ENCODE measurements around the gene ZNF543. TPM values are rescaled to one million over a fixed set of nuclear protein-coding genes. Genes with fewer than 3 reads are reported as not detected.
A peak's percentile ranks its signal among the peaks of the same experiment; 100 is the strongest.

Gene ZNF543
- total RNA-seq, 1 donor from 2014 or later: 5.3 TPM

GRCh38 chr19:57305056-57305455 lies 15.2 kb upstream of the ZNF543 start:
- no peak overlapping the region for H3K4me3 ChIP-seq

GRCh38 chr19:57308514-57308913 lies 11.8 kb upstream of the ZNF543 start:
- H3K27me3 ChIP-seq (ENCODE audit: low read depth): no peaks in the 10 kb centered on the region
- H3K4me1 ChIP-seq: no peaks in the 10 kb centered on the region
- TF ChIP-seq CTCF (IDR thresholded peaks at IDR 0.05): no peak
- peaks cover 14% of the 10 kb centered on the region for H3K9me3 ChIP-seq
- intact Hi-C loops (cut with DNase I): no loop called here
- peaks cover 10% of the 10 kb centered on the region for H3K36me3 ChIP-seq
- DNase-seq (no peak), ATAC-seq (no peak)
- no peak overlapping the region for H3K4me3 ChIP-seq
- H3K27ac ChIP-seq: no peak overlapping the region

More at GRCh38 chr19:57305056-57305455, 15.2 kb upstream of the ZNF543 start:
- no peak for DNase-seq
- intact Hi-C loops (cut with DNase I): no loop called here
- no peak for ATAC-seq
- no peak for TF ChIP-seq CTCF (IDR thresholded peaks at IDR 0.05)
- Histone ChIP-seq H3K27ac (no peak overlapping the region), H3K27me3 (ENCODE audit: low read depth) (no peaks in the 10 kb centered on the region), H3K4me1 (peaks cover 4% of the 10 kb centered on the region), H3K9me3 (peaks cover 14% of the 10 kb centered on the region), H3K36me3 (peaks cover 21% of the 10 kb centered on the region)

- ATAC-seq: no peak
- H3K4me1 ChIP-seq: no peaks in the 10 kb centered on the region
- intact Hi-C loops (cut with DNase I): no loop called here
- TF ChIP-seq CTCF (IDR thresholded peaks at IDR 0.05): no peak
- peaks cover 14% of the 10 kb centered on the region for H3K9me3 ChIP-seq
- no peak overlapping the region for H3K27ac ChIP-seq
- H3K27me3 ChIP-seq (ENCODE audit: low read depth): no peaks in the 10 kb centered on the region
- no peak overlapping the region for H3K4me3 ChIP-seq
- DNase-seq: no peak
- H3K36me3 ChIP-seq: no peaks in the 10 kb centered on the region
Measured at GRCh38 chr19:57310792-57311191, 9.5 kb upstream of the ZNF543 start.

GRCh38 chr19:57314146-57314545 lies 6.1 kb upstream of the ZNF543 start:
- no peak for TF ChIP-seq CTCF (IDR thresholded peaks at IDR 0.05)
- H3K4me3 ChIP-seq: no peak overlapping the region
- no peaks in the 10 kb centered on the region for H3K36me3 ChIP-seq
- intact Hi-C loops (cut with DNase I): no loop called here
- H3K27ac ChIP-seq: no peak overlapping the region
- ATAC-seq (no peak), DNase-seq (no peak)
- H3K27me3 ChIP-seq (ENCODE audit: low read depth): peaks cover 13% of the 10 kb centered on the region
- H3K9me3 ChIP-seq: peaks cover 8% of the 10 kb centered on the region
- no peaks in the 10 kb centered on the region for H3K4me1 ChIP-seq

GRCh38 chr19:57317503-57317902 lies 2.8 kb upstream of the ZNF543 start:
- TF ChIP-seq CTCF (IDR thresholded peaks at IDR 0.05): no peak
- Histone ChIP-seq H3K4me3 (no peak overlapping the region), H3K4me1 (peaks cover 22% of the 10 kb centered on the region), H3K27me3 (ENCODE audit: low read depth) (peaks cover 13% of the 10 kb centered on the region), H3K36me3 (no peaks in the 10 kb centered on the region), H3K27ac (no peak overlapping the region), H3K9me3 (peaks cover 3% of the 10 kb centered on the region)
- ATAC-seq: no peak
- DNase-seq: no peak
- intact Hi-C loops (cut with DNase I): no loop called here

- H3K4me1 ChIP-seq: peaks cover 24% of the 10 kb centered on the region
- H3K27me3 ChIP-seq (ENCODE audit: low read depth): peaks cover 13% of the 10 kb centered on the region
- peaks cover 16% of the 10 kb centered on the region for H3K36me3 ChIP-seq
- H3K27ac ChIP-seq: peak overlapping the region; percentile 87
- DNase-seq: no peak
- ATAC-seq: peak in 1 of 2 donors; percentile 40
- TF ChIP-seq CTCF (IDR thresholded peaks at IDR 0.05): no peak
- intact Hi-C loops (cut with DNase I): no loop called here
- peaks cover 4% of the 10 kb centered on the region for H3K9me3 ChIP-seq
- H3K4me3 ChIP-seq: peak overlapping the region; percentile 85
Measured at GRCh38 chr19:57319869-57320179, 448 bp upstream of the ZNF543 start.

All from lower lobe of right lung (tissue), 2 donors.